ENCODE results near the gene NAA16.

The NAA16 gene

GRCh38 chr13:41407380-41407779 is 96.3 kb downstream of the NAA16 start:
- Histone ChIP-seq H3K4me1 (ENCODE audit: control extremely low read depth in 1 of 4, control insufficient read depth in 4 of 4, insufficient read depth in 4 of 4, low read length in 3 of 4) (no peaks in the 10 kb centered on the region), H3K27ac (ENCODE audit: insufficient read depth in 1 of 2, low read depth in 1 of 2, low read length in 2 of 2, poor library complexity in 1 of 2, severe bottlenecking in 2 of 2) (no peak overlapping the region), H3K36me3 (ENCODE audit: control insufficient read depth in 4 of 4, insufficient read depth in 4 of 4, low read length in 3 of 4) (no peaks in the 10 kb centered on the region), H3K27me3 (replicated peaks in 2 of 5; ENCODE audit: control insufficient read depth in 4 of 5, insufficient read depth in 5 of 5, low read length in 4 of 5) (no peaks in the 10 kb centered on the region), H3K4me3 (ENCODE audit: control insufficient read depth in 1 of 7, extremely low read depth in 1 of 7, insufficient read depth in 4 of 7, low read depth in 2 of 7, low read length in 6 of 7) (no peak overlapping the region), H3K9me3 (ENCODE audit: control extremely low read depth in 1 of 5, control insufficient read depth in 4 of 5, insufficient read depth in 2 of 5, low read depth in 1 of 5, low read length in 4 of 5) (no peaks in the 10 kb centered on the region)
- no CpG with 5 or more reads among the region's 3 CpGs for WGBS (ENCODE audit: insufficient coverage)
- ChIA-PET POLR2A (no interaction called here), CTCF (no interaction called here)
- no peak for DNase-seq

GRCh38 chr13:41408121-41408520 is 97.1 kb downstream of the NAA16 start:
- Histone ChIP-seq H3K27ac (ENCODE audit: insufficient read depth in 1 of 2, low read depth in 1 of 2, low read length in 2 of 2, poor library complexity in 1 of 2, severe bottlenecking in 2 of 2) (no peak overlapping the region), H3K36me3 (ENCODE audit: control insufficient read depth in 4 of 4, insufficient read depth in 4 of 4, low read length in 3 of 4) (no peaks in the 10 kb centered on the region), H3K4me3 (ENCODE audit: control insufficient read depth in 1 of 7, extremely low read depth in 1 of 7, insufficient read depth in 4 of 7, low read depth in 2 of 7, low read length in 6 of 7) (no peak overlapping the region), H3K4me1 (ENCODE audit: control extremely low read depth in 1 of 4, control insufficient read depth in 4 of 4, insufficient read depth in 4 of 4, low read length in 3 of 4) (no peaks in the 10 kb centered on the region), H3K9me3 (ENCODE audit: control extremely low read depth in 1 of 5, control insufficient read depth in 4 of 5, insufficient read depth in 2 of 5, low read depth in 1 of 5, low read length in 4 of 5) (no peaks in the 10 kb centered on the region), H3K27me3 (replicated peaks in 2 of 5; ENCODE audit: control insufficient read depth in 4 of 5, insufficient read depth in 5 of 5, low read length in 4 of 5) (no peaks in the 10 kb centered on the region)
- DNase-seq = no peak
- ChIA-PET POLR2A (no interaction called here), CTCF (interaction anchor here (1.2 kb wide), 1 partner anchor 260 kb away, joined by 5 read pairs; no protein-coding TSS in a partner anchor)

- H3K27ac ChIP-seq (ENCODE audit: insufficient read depth in 1 of 2, low read depth in 1 of 2, low read length in 2 of 2, poor library complexity in 1 of 2, severe bottlenecking in 2 of 2) = no peak overlapping the region
- no peak for DNase-seq
- no peaks in the 10 kb centered on the region for H3K4me1 ChIP-seq (ENCODE audit: control extremely low read depth in 1 of 4, control insufficient read depth in 4 of 4, insufficient read depth in 4 of 4, low read length in 3 of 4)
- no peaks in the 10 kb centered on the region for H3K36me3 ChIP-seq (ENCODE audit: control insufficient read depth in 4 of 4, insufficient read depth in 4 of 4, low read length in 3 of 4)
- H3K4me3 ChIP-seq (ENCODE audit: control insufficient read depth in 1 of 7, extremely low read depth in 1 of 7, insufficient read depth in 4 of 7, low read depth in 2 of 7, low read length in 6 of 7) = no peak overlapping the region
- ChIA-PET POLR2A (no interaction called here), CTCF (interaction anchor here (1.1 to 1.4 kb wide), 4 partner anchors 10 to 260 kb away, joined by 4 to 7 read pairs (median 4); no protein-coding TSS in a partner anchor)
- H3K9me3 ChIP-seq (ENCODE audit: control extremely low read depth in 1 of 5, control insufficient read depth in 4 of 5, insufficient read depth in 2 of 5, low read depth in 1 of 5, low read length in 4 of 5) = no peaks in the 10 kb centered on the region
- no peaks in the 10 kb centered on the region for H3K27me3 ChIP-seq (replicated peaks in 2 of 5; ENCODE audit: control insufficient read depth in 4 of 5, insufficient read depth in 5 of 5, low read length in 4 of 5)
- WGBS (ENCODE audit: insufficient coverage) = no CpG with 5 or more reads among the region's 1 CpG
Observed at GRCh38 chr13:41408746-41409145, 97.7 kb downstream of the NAA16 start.

- Histone ChIP-seq H3K36me3 (ENCODE audit: control insufficient read depth in 4 of 4, insufficient read depth in 4 of 4, low read length in 3 of 4) (no peaks in the 10 kb centered on the region), H3K4me3 (ENCODE audit: control insufficient read depth in 1 of 7, extremely low read depth in 1 of 7, insufficient read depth in 4 of 7, low read depth in 2 of 7, low read length in 6 of 7) (no peak overlapping the region), H3K4me1 (ENCODE audit: control extremely low read depth in 1 of 4, control insufficient read depth in 4 of 4, insufficient read depth in 4 of 4, low read length in 3 of 4) (no peaks in the 10 kb centered on the region), H3K27me3 (replicated peaks in 2 of 5; ENCODE audit: control insufficient read depth in 4 of 5, insufficient read depth in 5 of 5, low read length in 4 of 5) (no peaks in the 10 kb centered on the region), H3K9me3 (ENCODE audit: control extremely low read depth in 1 of 5, control insufficient read depth in 4 of 5, insufficient read depth in 2 of 5, low read depth in 1 of 5, low read length in 4 of 5) (no peaks in the 10 kb centered on the region), H3K27ac (ENCODE audit: insufficient read depth in 1 of 2, low read depth in 1 of 2, low read length in 2 of 2, poor library complexity in 1 of 2, severe bottlenecking in 2 of 2) (no peak overlapping the region)
- no CpG with 5 or more reads among the region's 2 CpGs for WGBS (ENCODE audit: insufficient coverage)
- ChIA-PET CTCF (interaction anchor here (0.7 to 1.4 kb wide), 5 partner anchors 11 to 277 kb away, joined by 4 to 7 read pairs (median 4); no protein-coding TSS in a partner anchor), POLR2A (no interaction called here)
- DNase-seq = no peak
Observed at GRCh38 chr13:41409611-41410010, 98.5 kb downstream of the NAA16 start.

- H3K27ac ChIP-seq (ENCODE audit: insufficient read depth in 1 of 2, low read depth in 1 of 2, low read length in 2 of 2, poor library complexity in 1 of 2, severe bottlenecking in 2 of 2) = no peak overlapping the region
- CTCF ChIA-PET = interaction anchor here (0.5 to 2.6 kb wide), 7 partner anchors 10 to 700 kb away, joined by 3 to 13 read pairs (median 4); no protein-coding TSS in a partner anchor
- H3K36me3 ChIP-seq (ENCODE audit: control insufficient read depth in 4 of 4, insufficient read depth in 4 of 4, low read length in 3 of 4) = no peaks in the 10 kb centered on the region
- 100% methylated on average over 4 of the region's 5 CpGs for WGBS (ENCODE audit: insufficient coverage)
- no peak overlapping the region for H3K4me3 ChIP-seq (ENCODE audit: control insufficient read depth in 1 of 7, extremely low read depth in 1 of 7, insufficient read depth in 4 of 7, low read depth in 2 of 7, low read length in 6 of 7)
- H3K4me1 ChIP-seq (ENCODE audit: control extremely low read depth in 1 of 4, control insufficient read depth in 4 of 4, insufficient read depth in 4 of 4, low read length in 3 of 4) = no peaks in the 10 kb centered on the region
- POLR2A ChIA-PET = no interaction called here
- no peak for DNase-seq
- H3K9me3 ChIP-seq (ENCODE audit: control extremely low read depth in 1 of 5, control insufficient read depth in 4 of 5, insufficient read depth in 2 of 5, low read depth in 1 of 5, low read length in 4 of 5) = no peaks in the 10 kb centered on the region
- no peaks in the 10 kb centered on the region for H3K27me3 ChIP-seq (replicated peaks in 2 of 5; ENCODE audit: control insufficient read depth in 4 of 5, insufficient read depth in 5 of 5, low read length in 4 of 5)
Observed at GRCh38 chr13:41411060-41411459, 100.0 kb downstream of the NAA16 start.

GRCh38 chr13:41411522-41411921 is 100.5 kb downstream of the NAA16 start:
- Histone ChIP-seq H3K9me3 (ENCODE audit: control extremely low read depth in 1 of 5, control insufficient read depth in 4 of 5, insufficient read depth in 2 of 5, low read depth in 1 of 5, low read length in 4 of 5) (no peaks in the 10 kb centered on the region), H3K4me1 (ENCODE audit: control extremely low read depth in 1 of 4, control insufficient read depth in 4 of 4, insufficient read depth in 4 of 4, low read length in 3 of 4) (no peaks in the 10 kb centered on the region), H3K27me3 (replicated peaks in 2 of 5; ENCODE audit: control insufficient read depth in 4 of 5, insufficient read depth in 5 of 5, low read length in 4 of 5) (no peaks in the 10 kb centered on the region), H3K4me3 (ENCODE audit: control insufficient read depth in 1 of 7, extremely low read depth in 1 of 7, insufficient read depth in 4 of 7, low read depth in 2 of 7, low read length in 6 of 7) (no peak overlapping the region), H3K36me3 (ENCODE audit: control insufficient read depth in 4 of 4, insufficient read depth in 4 of 4, low read length in 3 of 4) (no peaks in the 10 kb centered on the region), H3K27ac (ENCODE audit: insufficient read depth in 1 of 2, low read depth in 1 of 2, low read length in 2 of 2, poor library complexity in 1 of 2, severe bottlenecking in 2 of 2) (no peak overlapping the region)
- ChIA-PET CTCF (interaction anchor here (0.6 to 2.6 kb wide), 5 partner anchors 9 to 241 kb away, joined by 3 to 13 read pairs (median 3); no protein-coding TSS in a partner anchor), POLR2A (interaction anchor here (0.7 kb wide), 1 partner anchor 804 kb away, joined by 3 read pairs; no protein-coding TSS in a partner anchor)
- DNase-seq = peak; percentile 31 to 56 (median 40)
- 72% methylated on average over 4 of the region's 5 CpGs for WGBS (ENCODE audit: insufficient coverage)

GRCh38 chr13:41413872-41414271 is 102.8 kb downstream of the NAA16 start:
- CTCF ChIA-PET = interaction anchor here (1.0 to 1.3 kb wide), 3 partner anchors 45 to 241 kb away, joined by 3 to 4 read pairs (median 3); no protein-coding TSS in a partner anchor

More at GRCh38 chr13:41413872-41414271, 102.8 kb downstream of the NAA16 start:
- no peaks in the 10 kb centered on the region for H3K9me3 ChIP-seq (ENCODE audit: control extremely low read depth in 1 of 5, control insufficient read depth in 4 of 5, insufficient read depth in 2 of 5, low read depth in 1 of 5, low read length in 4 of 5)
- no peak overlapping the region for H3K27ac ChIP-seq (ENCODE audit: insufficient read depth in 1 of 2, low read depth in 1 of 2, low read length in 2 of 2, poor library complexity in 1 of 2, severe bottlenecking in 2 of 2)
- H3K36me3 ChIP-seq (ENCODE audit: control insufficient read depth in 4 of 4, insufficient read depth in 4 of 4, low read length in 3 of 4) = no peaks in the 10 kb centered on the region
- no peaks in the 10 kb centered on the region for H3K4me1 ChIP-seq (ENCODE audit: control extremely low read depth in 1 of 4, control insufficient read depth in 4 of 4, insufficient read depth in 4 of 4, low read length in 3 of 4)
- no peak for DNase-seq
- POLR2A ChIA-PET = no interaction called here
- no peaks in the 10 kb centered on the region for H3K27me3 ChIP-seq (replicated peaks in 2 of 5; ENCODE audit: control insufficient read depth in 4 of 5, insufficient read depth in 5 of 5, low read length in 4 of 5)
- 93% methylated on average over 3 of the region's 5 CpGs for WGBS (ENCODE audit: insufficient coverage)
- no peak overlapping the region for H3K4me3 ChIP-seq (ENCODE audit: control insufficient read depth in 1 of 7, extremely low read depth in 1 of 7, insufficient read depth in 4 of 7, low read depth in 2 of 7, low read length in 6 of 7)

Measured in common myeloid progenitor, CD34-positive (primary cell).